HG03159 (cell line): ENCODE measurements around the gene ERICH3.
"Not testable (repeated sequence)": the region's sequence is repeated elsewhere in the genome, so short reads cannot be mapped to it uniquely, and the experiment has no call there.

ENCODE experiments used
- ATAC-seq: cut with Tn5 transposase; IDR thresholded peaks from one replicate; pipeline ENCODE4 v1.9.1; 2021; ENCODE audit warnings: mild to moderate bottlenecking, moderate library complexity; ENCODE audit not compliant: unreplicated experiment

Gene ERICH3

GRCh38 chr1:74679811-74680210, 6.2 kb upstream of the ERICH3 start:
- ATAC-seq: no peak

- no peak for ATAC-seq
These were observed 4.3 kb upstream of the ERICH3 start for GRCh38 chr1:74677926-74678325.

GRCh38 chr1:74674278-74675048, 871 bp upstream of the ERICH3 start:
- no peak for ATAC-seq

GRCh38 chr1:74670866-74671265, 2.7 kb downstream of the ERICH3 start:
- ATAC-seq: not testable (repeated sequence)

GRCh38 chr1:74654708-74655107, 18.9 kb downstream of the ERICH3 start:
- no peak for ATAC-seq

- ATAC-seq: peak; percentile 98
These were observed 20.9 kb downstream of the ERICH3 start for GRCh38 chr1:74652711-74653139.

- no peak for ATAC-seq
These were observed 23.0 kb downstream of the ERICH3 start for GRCh38 chr1:74650561-74650960.

GRCh38 chr1:74641876-74642275, 31.7 kb downstream of the ERICH3 start:
- ATAC-seq: no peak

- ATAC-seq: no peak
These were observed 32.4 kb downstream of the ERICH3 start for GRCh38 chr1:74641161-74641560.

GRCh38 chr1:74637296-74637695, 36.3 kb downstream of the ERICH3 start:
- no peak for ATAC-seq

- ATAC-seq: no peak
These were observed 44.3 kb downstream of the ERICH3 start for GRCh38 chr1:74629283-74629682.

GRCh38 chr1:74623716-74624115, 49.9 kb downstream of the ERICH3 start:
- ATAC-seq: no peak

- no peak for ATAC-seq
These were observed 53.4 kb downstream of the ERICH3 start for GRCh38 chr1:74620242-74620641.

- no peak for ATAC-seq
These were observed 54.6 kb downstream of the ERICH3 start for GRCh38 chr1:74618974-74619373.

GRCh38 chr1:74613894-74614293, 59.7 kb downstream of the ERICH3 start:
- peak; percentile 52 for ATAC-seq

GRCh38 chr1:74611887-74612286, 61.7 kb downstream of the ERICH3 start:
- no peak for ATAC-seq

GRCh38 chr1:74610961-74611360, 62.6 kb downstream of the ERICH3 start:
- ATAC-seq: no peak

- ATAC-seq: no peak
These were observed 63.7 kb downstream of the ERICH3 start for GRCh38 chr1:74609810-74610371.

GRCh38 chr1:74596717-74597116, 76.9 kb downstream of the ERICH3 start:
- no peak for ATAC-seq

GRCh38 chr1:74593887-74594866, 79.4 kb downstream of the ERICH3 start:
- no peak for ATAC-seq

GRCh38 chr1:74592580-74593355, 80.8 kb downstream of the ERICH3 start:
- peak; percentile 65 for ATAC-seq
